Retinal pigment epithelial cell (primary cell): ENCODE data around the gene POPDC3.
"Not testable (repeated sequence)": the region's sequence is repeated elsewhere in the genome, so short reads cannot be mapped to it uniquely, and the experiment has no call there.

ENCODE experiments used
- DNase-seq: peaks from one replicate; pipeline ENCODE4 v3.0.0-alpha.2; 2010; ENCODE audit warnings: low read depth
- H3K4me3 ChIP-seq: 2 replicates; pipeline ENCODE4 v1.5.1; 2011; ENCODE audit warnings: mild to moderate bottlenecking, low read length, control low read depth, moderate library complexity
- CTCF ChIP-seq: conservative IDR thresholded peaks from 2 replicates; pipeline ENCODE4 v1.5.1; 2011; ENCODE audit warnings: low read depth, low read length, control low read depth, inconsistent platforms

Gene POPDC3

GRCh38 chr6:105174512-105174911 is 5.3 kb downstream of the POPDC3 start:
- no peak for TF ChIP-seq CTCF
- H3K4me3 ChIP-seq = no peak overlapping the region
- DNase-seq = no peak

GRCh38 chr6:105172515-105172914 is 7.3 kb downstream of the POPDC3 start:
- DNase-seq = not testable (repeated sequence)

GRCh38 chr6:105170059-105170458 is 9.8 kb downstream of the POPDC3 start:
- TF ChIP-seq CTCF = no peak
- no peak for DNase-seq

More at GRCh38 chr6:105172515-105172914, 7.3 kb downstream of the POPDC3 start:
- H3K4me3 ChIP-seq = not testable (repeated sequence)

GRCh38 chr6:105167914-105168313 is 11.9 kb downstream of the POPDC3 start:
- H3K4me3 ChIP-seq = no peak overlapping the region
- no peak for DNase-seq
- no peak for TF ChIP-seq CTCF

More at GRCh38 chr6:105170059-105170458, 9.8 kb downstream of the POPDC3 start:
- H3K4me3 ChIP-seq = no peak overlapping the region

GRCh38 chr6:105164418-105164817 is 15.4 kb downstream of the POPDC3 start:
- DNase-seq = no peak
- no peak overlapping the region for H3K4me3 ChIP-seq
- no peak for TF ChIP-seq CTCF

GRCh38 chr6:105163183-105163582 is 16.6 kb downstream of the POPDC3 start:
- no peak for DNase-seq
- no peak overlapping the region for H3K4me3 ChIP-seq
- TF ChIP-seq CTCF = no peak

- no peak for DNase-seq
- no peak overlapping the region for H3K4me3 ChIP-seq
- TF ChIP-seq CTCF = no peak
These were observed 17.4 kb downstream of the POPDC3 start for GRCh38 chr6:105162377-105162776.

- DNase-seq = no peak
- TF ChIP-seq CTCF = no peak
- no peak overlapping the region for H3K4me3 ChIP-seq
These were observed 18.4 kb downstream of the POPDC3 start for GRCh38 chr6:105161421-105161820.
